NCI-H2029 (cell line): Measurements from ENCODE around the gene SLC25A21.

ENCODE experiments used
- DNase-seq: peaks from one replicate; lab custom pipeline; 2025; lab: John Stamatoyannopoulos, UW

Gene SLC25A21

GRCh38 chr14:36647417-36647823, 525.0 kb downstream of the SLC25A21 start:
- no peak for DNase-seq

- peak; percentile 25 for DNase-seq
Measured at GRCh38 chr14:36646664-36647416, 525.6 kb downstream of the SLC25A21 start.

- DNase-seq: no peak
Measured at GRCh38 chr14:36633580-36633979, 538.8 kb downstream of the SLC25A21 start.
